WTC11 (cell line): ENCODE measurements around the gene OLFML2B. TPM values are rescaled to one million over a fixed set of nuclear protein-coding genes. Genes with fewer than 3 reads are reported as not detected.

Experiments
- ATAC-seq: fragments of 200-7000 bp; cut with Tn5 transposase; 2 replicates; pipeline ENCODE4 v1.10.0; 2021; ENCODE audit warnings: mild to moderate bottlenecking, moderate library complexity
- CTCF ChIA-PET: fragments of 300-600 bp; sonication (Branson Sonifier 250); formaldehyde crosslinking; loops from one replicate; lab custom pipeline; 2021; ENCODE audit warnings: antibody characterized with exemption; lab: Charles Lee
- POLR2A ChIA-PET: fragments of 350-600 bp; sonication (Branson Sonifier 250); formaldehyde crosslinking; loops from one replicate; lab custom pipeline; 2021; ENCODE audit warnings: antibody characterized with exemption; lab: Charles Lee
- DNase-seq: peaks from one replicate; pipeline ENCODE4 v3.0.0; 2021; ENCODE audit warnings: low spot score
- H3K27ac Mint-ChIP-seq: 2 replicates; pipeline ENCODE4 v1.8.0; 2021; ENCODE audit warnings: mixed read lengths
- H3K27me3 Mint-ChIP-seq: 2 replicates; pipeline ENCODE4 v1.8.0; 2021; ENCODE audit warnings: low read depth, mild to moderate bottlenecking, moderate library complexity, mixed read lengths
- H3K36me3 Mint-ChIP-seq: 2 replicates; pipeline ENCODE4 v1.8.0; 2021; ENCODE audit warnings: mixed read lengths
- H3K4me1 Mint-ChIP-seq: 2 replicates; pipeline ENCODE4 v1.8.0; 2022; ENCODE audit warnings: mixed read lengths
- H3K4me3 Mint-ChIP-seq: 2 replicates; pipeline ENCODE4 v1.8.0; 2021; ENCODE audit warnings: mild to moderate bottlenecking, moderate library complexity, mixed read lengths
- H3K9me3 Mint-ChIP-seq: 2 replicates; pipeline ENCODE4 v1.8.0; 2021; ENCODE audit warnings: mixed read lengths
- AFF4 ChIP-seq: sonication (generic); formaldehyde crosslinking; IDR thresholded peaks from 2 replicates; pipeline ENCODE4 v1.8.1; 2023; ENCODE audit warnings: mild to moderate bottlenecking, missing genetic modification reagents, borderline replicate concordance
- AR ChIP-seq: fragments of 250-450 bp; sonication (Bioruptor Pico); IDR thresholded peaks from 2 replicates; pipeline ENCODE4 v1.9.0; 2021; ENCODE audit warnings: mild to moderate bottlenecking
- ATF6 ChIP-seq: sonication (generic); formaldehyde crosslinking; IDR thresholded peaks from 2 replicates; pipeline ENCODE4 v1.8.1; 2023; ENCODE audit warnings: mild to moderate bottlenecking, missing genetic modification reagents
- EMX1 ChIP-seq: fragments of 250-450 bp; sonication (Bioruptor Pico); IDR thresholded peaks from 2 replicates; pipeline ENCODE4 v1.8.0; 2021; ENCODE audit warnings: mild to moderate bottlenecking
- ETV6 ChIP-seq: sonication (generic); formaldehyde crosslinking; IDR thresholded peaks from 2 replicates; pipeline ENCODE4 v1.8.1; 2022; ENCODE audit warnings: mild to moderate bottlenecking, missing genetic modification reagents
- GTF2I ChIP-seq: fragments of 250-450 bp; sonication (Bioruptor Pico); conservative IDR thresholded peaks from 2 replicates; pipeline ENCODE4 v1.4.0; 2021; ENCODE audit warnings: mild to moderate bottlenecking
- HMGA2 ChIP-seq: fragments of 250-450 bp; sonication (Bioruptor Pico); IDR thresholded peaks from 2 replicates; pipeline ENCODE4 v1.4.0; 2021; ENCODE audit warnings: mild to moderate bottlenecking, moderate library complexity
- JUN ChIP-seq: sonication (generic); formaldehyde crosslinking; IDR thresholded peaks from 2 replicates; pipeline ENCODE4 v1.8.0; 2023; ENCODE audit warnings: mild to moderate bottlenecking, missing genetic modification reagents
- NR2C2 ChIP-seq: sonication (generic); formaldehyde crosslinking; IDR thresholded peaks from 2 replicates; pipeline ENCODE4 v1.8.0; 2022; ENCODE audit warnings: mild to moderate bottlenecking, missing genetic modification reagents
- RELA ChIP-seq: sonication (generic); formaldehyde crosslinking; IDR thresholded peaks from 2 replicates; pipeline ENCODE4 v1.8.1; 2022; ENCODE audit warnings: missing genetic modification reagents, mild to moderate bottlenecking, borderline replicate concordance
- SOX15 ChIP-seq: fragments of 250-450 bp; sonication (Bioruptor Pico); IDR thresholded peaks from 2 replicates; pipeline ENCODE4 v1.9.0; 2021; ENCODE audit warnings: mild to moderate bottlenecking
- SP1 ChIP-seq: sonication (generic); formaldehyde crosslinking; conservative IDR thresholded peaks from 2 replicates; pipeline ENCODE4 v1.8.1; 2022; ENCODE audit warnings: missing genetic modification reagents
- TEAD1 ChIP-seq: sonication (generic); formaldehyde crosslinking; IDR thresholded peaks from 2 replicates; pipeline ENCODE4 v1.8.0; 2022; ENCODE audit warnings: mild to moderate bottlenecking, missing genetic modification reagents
- ZNF138 ChIP-seq: sonication (generic); formaldehyde crosslinking; conservative IDR thresholded peaks from 2 replicates; pipeline ENCODE4 v1.8.1; 2022; ENCODE audit warnings: mild to moderate bottlenecking, moderate library complexity, missing genetic modification reagents
- ZNF396 ChIP-seq: fragments of 250-450 bp; sonication (Bioruptor Pico); IDR thresholded peaks from 2 replicates; pipeline ENCODE4 v1.8.0; 2021; ENCODE audit warnings: mild to moderate bottlenecking, moderate library complexity, borderline replicate concordance
- ZNF512 ChIP-seq: sonication (generic); formaldehyde crosslinking; IDR thresholded peaks from 2 replicates; pipeline ENCODE4 v1.8.1; 2022; ENCODE audit warnings: missing genetic modification reagents, borderline replicate concordance
- ZNF532 ChIP-seq: fragments of 250-450 bp; sonication (Bioruptor Pico); IDR thresholded peaks from 2 replicates; pipeline ENCODE4 v1.9.0; 2021; ENCODE audit warnings: mild to moderate bottlenecking, borderline replicate concordance
- ZNF671 ChIP-seq: fragments of 250-450 bp; sonication (Bioruptor Pico); IDR thresholded peaks from 2 replicates; pipeline ENCODE4 v1.8.0; 2021; ENCODE audit warnings: mild to moderate bottlenecking
- total RNA-seq: library from RNA; stranded (reverse); gene quantifications from 3 replicates; pipeline ENCODE4 v1.2.3, GENCODE V29; 2021

Gene OLFML2B
- total RNA-seq, 1 experiment from 2014 or later: 4.9 TPM

- H3K27me3 Mint-ChIP-seq: peaks cover 31% of the 10 kb centered on the region
- H3K9me3 Mint-ChIP-seq: 0 out of 2 replicates have a peak, but pooled peaks cover 3% of the 10 kb centered on the region
- H3K4me1 Mint-ChIP-seq: no peaks in the 10 kb centered on the region
- no peak for TF ChIP-seq JUN
- TF ChIP-seq TEAD1 (CRISPR knock-in tag): no peak
- no peak for TF ChIP-seq ZNF396 (CRISPR knock-in tag)
- TF ChIP-seq AR (CRISPR knock-in tag): no peak
- no peak for TF ChIP-seq AFF4 (CRISPR knock-in tag)
- no peak for TF ChIP-seq RELA (CRISPR knock-in tag)
- no peak for TF ChIP-seq SP1 (CRISPR knock-in tag)
- TF ChIP-seq HMGA2 (CRISPR knock-in tag): no peak
- no peak for TF ChIP-seq ATF6 (CRISPR knock-in tag)
- TF ChIP-seq EMX1 (CRISPR knock-in tag): no peak
- TF ChIP-seq ZNF512 (CRISPR knock-in tag): no peak
- TF ChIP-seq ZNF138 (CRISPR knock-in tag): no peak
- no peak for TF ChIP-seq NR2C2 (CRISPR knock-in tag)
- DNase-seq (no peak), ATAC-seq (no peak)
- ChIA-PET CTCF (interaction anchor here (0.8 kb wide), 1 partner anchor 238 kb away, joined by 3 read pairs; no protein-coding TSS in a partner anchor), POLR2A (no interaction called here)
- no peak overlapping the region for H3K4me3 Mint-ChIP-seq
- no peak overlapping the region for H3K27ac Mint-ChIP-seq
- no peaks in the 10 kb centered on the region for H3K36me3 Mint-ChIP-seq
These were observed 7.2 kb upstream of the OLFML2B start for GRCh38 chr1:162030759-162031280.

GRCh38 chr1:162029157-162029556 is 5.5 kb upstream of the OLFML2B start:
- no peaks in the 10 kb centered on the region for H3K36me3 Mint-ChIP-seq
- H3K9me3 Mint-ChIP-seq: 0 out of 2 replicates have a peak, but pooled peaks cover 3% of the 10 kb centered on the region
- ChIA-PET POLR2A (interaction anchor here (0.6 kb wide), 1 partner anchor 662 kb away, joined by 3 read pairs; no protein-coding TSS in a partner anchor), CTCF (interaction anchor here (0.6 kb wide), 1 partner anchor 8 kb away, joined by 3 read pairs; no protein-coding TSS in a partner anchor)
- DNase-seq: no peak
- H3K27me3 Mint-ChIP-seq: peaks cover 48% of the 10 kb centered on the region
- no peak overlapping the region for H3K4me3 Mint-ChIP-seq
- peaks cover 4% of the 10 kb centered on the region for H3K4me1 Mint-ChIP-seq
- ATAC-seq: no peak
- H3K27ac Mint-ChIP-seq: no peak overlapping the region
- TF ChIP-seq ZNF671 (CRISPR knock-in tag) (no peak), SOX15 (no peak), ETV6 (no peak), ZNF532 (no peak), GTF2I (CRISPR knock-in tag) (no peak)
